ENCODE measurements around the gene SYVN1.

Gene SYVN1

GRCh38 chr11:65148657-65149056 is 14.3 kb upstream of the SYVN1 start:
- no peak for TF ChIP-seq ZNF274 (IDR thresholded peaks at IDR 0.05; ENCODE audit: low read length)
- no peak for TF ChIP-seq ZNF274 (tag by site-specific recombination; IDR thresholded peaks at IDR 0.05; ENCODE audit: borderline replicate concordance)
- no peak for TF ChIP-seq ZNF654 (tag by site-specific recombination; IDR thresholded peaks at IDR 0.05; ENCODE audit: low read depth)
- no peak for TF ChIP-seq ZNF555 (tag by site-specific recombination; conservative IDR thresholded peaks at IDR 0.05)
- no peak for TF ChIP-seq PRDM2 (tag by site-specific recombination; IDR thresholded peaks at IDR 0.05; ENCODE audit: borderline replicate concordance)
- TF ChIP-seq ZNF629 (tag by site-specific recombination; IDR thresholded peaks at IDR 0.05) = no peak
- no peak for TF ChIP-seq ZNF112 (tag by site-specific recombination; IDR thresholded peaks at IDR 0.05)
- TF ChIP-seq SCRT2 (tag by site-specific recombination; IDR thresholded peaks at IDR 0.05) = no peak
- no peak for TF ChIP-seq ZNF324 (tag by site-specific recombination; IDR thresholded peaks at IDR 0.05)
- no peak for TF ChIP-seq ZSCAN4 (tag by site-specific recombination; IDR thresholded peaks at IDR 0.05)
- TF ChIP-seq ZNF132 (tag by site-specific recombination; IDR thresholded peaks at IDR 0.05; ENCODE audit: borderline replicate concordance) = no peak
- TF ChIP-seq ZNF513 (tag by site-specific recombination; IDR thresholded peaks at IDR 0.05) = no peak
- no peak for TF ChIP-seq KLF8 (tag by site-specific recombination; IDR thresholded peaks at IDR 0.05)
- no peak for TF ChIP-seq ZNF404 (tag by site-specific recombination; IDR thresholded peaks at IDR 0.05)
- TF ChIP-seq SP3 (tag by site-specific recombination; IDR thresholded peaks at IDR 0.05) = no peak
- no peak for TF ChIP-seq ZFHX2 (tag by site-specific recombination; conservative IDR thresholded peaks at IDR 0.05)
- no peak for TF ChIP-seq ZNF473 (tag by site-specific recombination; IDR thresholded peaks at IDR 0.05)
- no peak for TF ChIP-seq YY2 (tag by site-specific recombination; IDR thresholded peaks at IDR 0.05)
- H3K27ac ChIP-seq (ENCODE audit: extremely low read depth, low read depth, low read length) = no peak overlapping the region
- ChIA-PET POLR2A (interaction anchor here (0.6 kb wide), 1 partner anchor 12 kb away, joined by 3 read pairs; no protein-coding TSS in a partner anchor), CTCF (interaction anchor here (0.9 kb wide), 1 partner anchor 12 kb away, joined by 4 read pairs; no protein-coding TSS in a partner anchor)
- H3K4me1 ChIP-seq (ENCODE audit: control insufficient read depth, insufficient read depth, low read length) = no peaks in the 10 kb centered on the region
- H3K4me3 ChIP-seq (ENCODE audit: low read depth, low read length) = no peak overlapping the region
- H3K36me3 ChIP-seq (ENCODE audit: control insufficient read depth in 2 of 2, insufficient read depth in 1 of 2, low read length in 2 of 2) = no peaks in the 10 kb centered on the region
- no peaks in the 10 kb centered on the region for H3K9me3 ChIP-seq (ENCODE audit: control insufficient read depth, insufficient read depth, low read depth, low read length)

Measured in HEK293 (cell line).